Measurements from ENCODE around the gene SEC61B. TPM values are rescaled to one million over a fixed set of nuclear protein-coding genes. Genes with fewer than 3 reads are reported as not detected.

SEC61B gene
- total and polyA plus RNA-seq, 2 donors from 2014 or later = 118 to 328 TPM

GRCh38 chr9:99180199-99180598 is 41.9 kb upstream of the SEC61B start:
- Histone ChIP-seq H3K36me3 (ENCODE audit: control insufficient read depth in 2 of 3, insufficient read depth in 3 of 3, low read length in 3 of 3) (no peaks in the 10 kb centered on the region), H3K9ac (ENCODE audit: low read length in 3 of 3) (no peak overlapping the region), H3K27me3 (ENCODE audit: control insufficient read depth, insufficient read depth, low read length) (no peaks in the 10 kb centered on the region), H3K4me1 (ENCODE audit: control insufficient read depth in 2 of 3, insufficient read depth in 2 of 3, low read depth in 1 of 3, low read length in 3 of 3) (peaks cover 0 to 5% (median 0%) of the 10 kb centered on the region in 3 donors), H3K27ac (ENCODE audit: low read depth in 2 of 2, low read length in 2 of 2) (no peak overlapping the region), H3K4me3 (ENCODE audit: low read length in 3 of 3) (no peak overlapping the region), H3K9me3 (ENCODE audit: control insufficient read depth in 2 of 3, insufficient read depth in 1 of 3, low read length in 3 of 3) (no peaks in the 10 kb centered on the region)
- TF ChIP-seq CTCF (IDR thresholded peaks at IDR 0.05; ENCODE audit: borderline replicate concordance, extremely low read depth, insufficient read depth) = no peak
- FAIRE-seq (no peak), DNase-seq (no peak)
- intact Hi-C loops (cut with DNase I) = no loop called here

GRCh38 chr9:99180662-99181061 is 41.4 kb upstream of the SEC61B start:
- no peak for TF ChIP-seq CTCF (IDR thresholded peaks at IDR 0.05; ENCODE audit: borderline replicate concordance, extremely low read depth, insufficient read depth)
- peaks cover 0 to 6% (median 0%) of the 10 kb centered on the region in 3 donors for H3K4me1 ChIP-seq (ENCODE audit: control insufficient read depth in 2 of 3, insufficient read depth in 2 of 3, low read depth in 1 of 3, low read length in 3 of 3)
- H3K36me3 ChIP-seq (ENCODE audit: control insufficient read depth in 2 of 3, insufficient read depth in 3 of 3, low read length in 3 of 3) = no peaks in the 10 kb centered on the region
- no peak overlapping the region for H3K27ac ChIP-seq (ENCODE audit: low read depth in 2 of 2, low read length in 2 of 2)
- DNase-seq = no peak
- no peak overlapping the region for H3K4me3 ChIP-seq (ENCODE audit: low read length in 3 of 3)
- intact Hi-C loops (cut with DNase I) = no loop called here
- FAIRE-seq = no peak
- no peaks in the 10 kb centered on the region for H3K27me3 ChIP-seq (ENCODE audit: control insufficient read depth, insufficient read depth, low read length)
- no peaks in the 10 kb centered on the region for H3K9me3 ChIP-seq (ENCODE audit: control insufficient read depth in 2 of 3, insufficient read depth in 1 of 3, low read length in 3 of 3)
- no peak overlapping the region for H3K9ac ChIP-seq (ENCODE audit: low read length in 3 of 3)

- peaks cover 0 to 6% (median 0%) of the 10 kb centered on the region in 3 donors for H3K4me1 ChIP-seq (ENCODE audit: control insufficient read depth in 2 of 3, insufficient read depth in 2 of 3, low read depth in 1 of 3, low read length in 3 of 3)
- no peak overlapping the region for H3K4me3 ChIP-seq (ENCODE audit: low read length in 3 of 3)
- no peaks in the 10 kb centered on the region for H3K27me3 ChIP-seq (ENCODE audit: control insufficient read depth, insufficient read depth, low read length)
- TF ChIP-seq CTCF (IDR thresholded peaks at IDR 0.05; ENCODE audit: borderline replicate concordance, extremely low read depth, insufficient read depth) = no peak
- FAIRE-seq = no peak
- H3K36me3 ChIP-seq (ENCODE audit: control insufficient read depth in 2 of 3, insufficient read depth in 3 of 3, low read length in 3 of 3) = no peaks in the 10 kb centered on the region
- no peak overlapping the region for H3K9ac ChIP-seq (ENCODE audit: low read length in 3 of 3)
- H3K9me3 ChIP-seq (ENCODE audit: control insufficient read depth in 2 of 3, insufficient read depth in 1 of 3, low read length in 3 of 3) = no peaks in the 10 kb centered on the region
- intact Hi-C loops (cut with DNase I) = no loop called here
- H3K27ac ChIP-seq (ENCODE audit: low read depth in 2 of 2, low read length in 2 of 2) = no peak overlapping the region
- DNase-seq = no peak
These were observed 40.9 kb upstream of the SEC61B start for GRCh38 chr9:99181206-99181605.

GRCh38 chr9:99181621-99182020 is 40.5 kb upstream of the SEC61B start:
- H3K9ac ChIP-seq (ENCODE audit: low read length in 3 of 3) = no peak overlapping the region
- no peaks in the 10 kb centered on the region for H3K9me3 ChIP-seq (ENCODE audit: control insufficient read depth in 2 of 3, insufficient read depth in 1 of 3, low read length in 3 of 3)
- FAIRE-seq = no peak
- intact Hi-C loops (cut with DNase I) = no loop called here
- no peak overlapping the region for H3K4me3 ChIP-seq (ENCODE audit: low read length in 3 of 3)
- no peaks in the 10 kb centered on the region for H3K36me3 ChIP-seq (ENCODE audit: control insufficient read depth in 2 of 3, insufficient read depth in 3 of 3, low read length in 3 of 3)
- no peak for TF ChIP-seq CTCF (IDR thresholded peaks at IDR 0.05; ENCODE audit: borderline replicate concordance, extremely low read depth, insufficient read depth)
- H3K27me3 ChIP-seq (ENCODE audit: control insufficient read depth, insufficient read depth, low read length) = no peaks in the 10 kb centered on the region
- DNase-seq = no peak
- H3K4me1 ChIP-seq (ENCODE audit: control insufficient read depth in 2 of 3, insufficient read depth in 2 of 3, low read depth in 1 of 3, low read length in 3 of 3) = peaks cover 0 to 6% (median 0%) of the 10 kb centered on the region in 3 donors
- H3K27ac ChIP-seq (ENCODE audit: low read depth in 2 of 2, low read length in 2 of 2) = no peak overlapping the region
